GM21786 (cell line): Measurements from ENCODE around the gene GDF3.
"Not testable (repeated sequence)": the region's sequence is repeated elsewhere in the genome, so short reads cannot be mapped to it uniquely, and the experiment has no call there.

Experiments used
- ATAC-seq: cut with Tn5 transposase; IDR thresholded peaks from one replicate; pipeline ENCODE4 v1.9.1; 2021; ENCODE audit not compliant: unreplicated experiment

Gene GDF3

DNA sequence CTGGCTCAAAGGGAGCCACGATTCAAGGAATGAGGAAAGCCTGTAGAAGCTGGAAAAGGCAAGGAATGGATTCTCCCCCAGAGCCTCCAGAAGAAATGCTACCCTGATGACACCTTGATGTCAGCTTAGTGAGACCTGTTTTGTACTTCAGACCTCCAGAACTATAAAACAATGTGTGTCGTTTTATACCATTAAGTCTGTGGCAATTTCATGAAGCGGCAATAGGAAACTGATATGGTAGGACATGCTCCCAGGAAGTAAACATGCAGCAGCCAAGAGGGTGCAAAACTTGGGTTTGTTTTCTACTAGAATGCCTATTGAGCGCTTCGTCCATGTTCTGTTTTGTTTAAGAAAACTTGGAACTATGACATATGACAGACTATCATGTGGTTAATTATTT is 27.4 kb downstream of the GDF3 start:
- no peak for ATAC-seq

- ATAC-seq = no peak
Observed at GRCh38 chr12:7667125-7667524, 28.4 kb downstream of the GDF3 start.

GRCh38 chr12:7666595-7666994 is 29.0 kb downstream of the GDF3 start:
- ATAC-seq = no peak

GRCh38 chr12:7661741-7662140 is 33.8 kb downstream of the GDF3 start:
- no peak for ATAC-seq

DNA sequence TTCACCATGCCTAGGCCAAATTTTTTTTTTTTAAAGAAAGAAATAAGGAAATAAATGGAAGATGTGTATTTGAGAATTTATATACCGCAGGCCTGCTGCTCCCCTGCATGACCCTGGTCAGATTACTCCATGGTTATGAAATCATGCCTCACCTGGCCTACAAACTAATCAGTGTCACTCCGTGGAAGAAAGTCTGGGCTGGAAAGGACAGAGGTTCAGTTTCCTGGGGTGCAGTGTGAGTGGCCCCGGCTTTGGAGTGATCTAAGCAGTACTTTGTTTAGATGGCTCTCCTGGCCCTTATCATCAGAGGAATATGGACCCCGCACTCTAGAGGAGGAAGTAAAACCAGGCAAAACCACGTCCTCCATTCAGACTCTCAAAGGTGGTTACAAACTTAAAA is 39.5 kb downstream of the GDF3 start:
- no peak for ATAC-seq

DNA sequence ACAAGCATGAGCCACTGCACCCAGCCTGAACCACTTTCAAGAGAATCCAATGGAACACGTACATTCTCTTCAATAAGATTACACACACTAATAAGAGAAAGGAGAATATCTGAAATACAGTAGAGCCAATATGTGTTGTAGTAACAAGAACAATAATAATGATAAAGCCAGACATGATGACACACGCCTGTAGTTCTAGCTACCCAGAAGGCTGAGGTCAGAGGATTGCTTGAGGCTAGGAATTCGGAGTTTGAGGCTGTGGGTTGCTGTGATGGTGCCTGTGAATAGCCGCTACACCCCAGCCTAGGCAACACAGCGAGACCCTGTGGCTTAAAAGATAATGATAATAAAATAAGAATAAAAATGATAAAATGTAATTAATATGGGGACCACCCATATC is 45.5 kb downstream of the GDF3 start:
- no peak for ATAC-seq

GRCh38 chr12:7647071-7647470 is 48.5 kb downstream of the GDF3 start:
- no peak for ATAC-seq

GRCh38 chr12:7646178-7646475 is 49.4 kb downstream of the GDF3 start:
- no peak for ATAC-seq

GRCh38 chr12:7645395-7646177 is 50.0 kb downstream of the GDF3 start:
- no peak for ATAC-seq

DNA sequence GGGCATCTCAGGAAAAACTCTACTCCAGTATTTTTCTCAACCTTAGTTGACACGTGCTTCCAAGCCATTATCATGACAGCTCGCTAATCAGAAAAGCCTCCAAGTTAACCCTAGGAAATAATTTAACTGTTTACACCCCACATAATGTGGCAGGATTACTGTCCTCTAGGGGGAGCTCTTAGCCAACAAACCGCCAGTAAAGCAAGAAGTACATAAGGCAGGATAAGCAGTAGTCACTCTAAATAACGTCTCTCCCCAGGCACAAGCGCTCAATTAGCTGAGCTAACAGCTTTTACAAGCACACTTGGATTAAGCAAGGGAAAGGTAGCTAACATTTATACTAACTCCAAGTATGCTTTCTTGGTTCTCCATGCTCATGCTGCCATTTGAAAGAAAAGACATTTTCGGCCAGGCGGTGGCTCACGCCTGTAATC is 52.7 kb downstream of the GDF3 start:
- ATAC-seq = no peak

GRCh38 chr12:7642287-7642686 is 53.3 kb downstream of the GDF3 start:
- ATAC-seq = no peak

GRCh38 chr12:7640123-7640995 is 55.2 kb downstream of the GDF3 start:
- ATAC-seq = not testable (repeated sequence)
